BJ (cell line): Measurements from ENCODE around the gene LRP1B. TPM values are rescaled to one million over a fixed set of nuclear protein-coding genes. Genes with fewer than 3 reads are reported as not detected.

Source experiments
- CTCF ChIA-PET: fragments of 350-600 bp; formaldehyde crosslinking; extraction: SDS; loops from one replicate; lab custom pipeline; 2021; ENCODE audit warnings: antibody characterized with exemption, inconsistent platforms; lab: Yijun Ruan, JAX
- POLR2A ChIA-PET: fragments of 300-600 bp; sonication (Branson Sonifier 250); formaldehyde crosslinking; extraction: SDS; loops from one replicate; lab custom pipeline; 2021; ENCODE audit warnings: antibody characterized with exemption; lab: Charles Lee
- DNase-seq: peaks from one replicate; pipeline ENCODE4 v3.0.0-alpha.2; 2011; ENCODE audit warnings: low read depth
- H3K27me3 ChIP-seq: 2 replicates; pipeline ENCODE4 v1.6.0; 2011; ENCODE audit warnings: low read length; ENCODE audit not compliant: control insufficient read depth, insufficient read depth
- H3K36me3 ChIP-seq: 2 replicates; pipeline ENCODE4 v1.5.1; 2011; ENCODE audit warnings: low read length; ENCODE audit not compliant: control insufficient read depth, insufficient read depth
- H3K4me3 ChIP-seq: 2 replicates; pipeline ENCODE4 v1.5.1; 2011; ENCODE audit warnings: low read depth, mild to moderate bottlenecking, control low read depth, low read length
- polyA plus RNA-seq: library from polyadenylated mRNA; depleted of rRNA; stranded (reverse); fragments of >200 nt; gene quantifications from 2 replicates; pipeline ENCODE4 v1.2.3, GENCODE V29; 2011
- TF ChIP-seq, protein P1 (sequence below): IDR thresholded peaks from 2 replicates; pipeline ENCODE4 v1.5.1; 2011; ENCODE audit warnings: low read depth, mild to moderate bottlenecking, control low read depth, inconsistent platforms, low read length, moderate library complexity; ENCODE audit not compliant: insufficient read depth

The LRP1B gene
- polyA plus RNA-seq, 1 experiment: 0.04 TPM

DNA sequence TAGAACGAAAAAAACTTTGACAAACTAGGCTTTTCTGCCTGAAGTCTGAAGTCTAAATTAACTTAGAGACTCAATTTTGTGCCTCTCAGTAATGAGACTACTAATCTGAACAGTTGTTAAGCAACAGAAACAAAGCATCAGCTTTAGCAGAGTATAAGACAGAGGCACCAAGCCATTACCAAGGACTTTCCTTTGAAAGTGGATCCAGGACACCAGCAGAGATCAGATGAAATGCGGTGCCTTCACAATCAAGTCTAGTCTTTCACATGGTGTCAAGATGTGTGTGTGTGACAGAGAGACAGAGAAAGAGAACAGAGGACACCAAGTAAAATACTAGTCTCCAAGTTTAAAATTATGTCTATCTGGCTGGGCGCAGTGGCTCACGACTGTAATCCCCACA, 1502.9 kb downstream of the LRP1B start:
- ChIA-PET POLR2A (no interaction called here), CTCF (no interaction called here)
- Histone ChIP-seq H3K4me3 (no peak overlapping the region), H3K36me3 (no peaks in the 10 kb centered on the region), H3K27me3 (no peaks in the 10 kb centered on the region)
- no peak for DNase-seq
- TF ChIP-seq, protein P1, sequence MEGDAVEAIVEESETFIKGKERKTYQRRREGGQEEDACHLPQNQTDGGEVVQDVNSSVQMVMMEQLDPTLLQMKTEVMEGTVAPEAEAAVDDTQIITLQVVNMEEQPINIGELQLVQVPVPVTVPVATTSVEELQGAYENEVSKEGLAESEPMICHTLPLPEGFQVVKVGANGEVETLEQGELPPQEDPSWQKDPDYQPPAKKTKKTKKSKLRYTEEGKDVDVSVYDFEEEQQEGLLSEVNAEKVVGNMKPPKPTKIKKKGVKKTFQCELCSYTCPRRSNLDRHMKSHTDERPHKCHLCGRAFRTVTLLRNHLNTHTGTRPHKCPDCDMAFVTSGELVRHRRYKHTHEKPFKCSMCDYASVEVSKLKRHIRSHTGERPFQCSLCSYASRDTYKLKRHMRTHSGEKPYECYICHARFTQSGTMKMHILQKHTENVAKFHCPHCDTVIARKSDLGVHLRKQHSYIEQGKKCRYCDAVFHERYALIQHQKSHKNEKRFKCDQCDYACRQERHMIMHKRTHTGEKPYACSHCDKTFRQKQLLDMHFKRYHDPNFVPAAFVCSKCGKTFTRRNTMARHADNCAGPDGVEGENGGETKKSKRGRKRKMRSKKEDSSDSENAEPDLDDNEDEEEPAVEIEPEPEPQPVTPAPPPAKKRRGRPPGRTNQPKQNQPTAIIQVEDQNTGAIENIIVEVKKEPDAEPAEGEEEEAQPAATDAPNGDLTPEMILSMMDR: no peak

DNA sequence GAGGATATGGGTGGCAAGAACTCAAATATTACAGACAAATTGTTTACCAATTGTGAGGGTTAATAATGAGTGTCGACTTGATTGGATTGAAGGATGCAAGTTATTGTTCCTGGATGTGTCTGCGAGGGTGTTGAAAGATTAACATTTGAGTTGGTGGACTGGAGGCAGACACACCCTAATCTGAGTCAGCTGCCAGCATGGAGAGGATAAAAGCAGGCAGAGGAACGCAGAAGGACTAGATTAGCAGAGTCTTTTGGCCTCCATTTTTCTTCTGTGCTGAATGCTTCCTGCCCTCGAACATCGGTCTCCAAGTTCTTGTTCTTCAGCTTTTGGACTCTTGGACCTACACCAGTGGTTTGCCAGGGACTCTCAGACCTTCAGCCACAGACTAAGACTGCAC, 1503.7 kb downstream of the LRP1B start:
- Histone ChIP-seq H3K36me3 (no peaks in the 10 kb centered on the region), H3K4me3 (no peak overlapping the region), H3K27me3 (no peaks in the 10 kb centered on the region)
- TF ChIP-seq, protein P1: no peak
- ChIA-PET CTCF (no interaction called here), POLR2A (no interaction called here)
- DNase-seq: no peak

DNA sequence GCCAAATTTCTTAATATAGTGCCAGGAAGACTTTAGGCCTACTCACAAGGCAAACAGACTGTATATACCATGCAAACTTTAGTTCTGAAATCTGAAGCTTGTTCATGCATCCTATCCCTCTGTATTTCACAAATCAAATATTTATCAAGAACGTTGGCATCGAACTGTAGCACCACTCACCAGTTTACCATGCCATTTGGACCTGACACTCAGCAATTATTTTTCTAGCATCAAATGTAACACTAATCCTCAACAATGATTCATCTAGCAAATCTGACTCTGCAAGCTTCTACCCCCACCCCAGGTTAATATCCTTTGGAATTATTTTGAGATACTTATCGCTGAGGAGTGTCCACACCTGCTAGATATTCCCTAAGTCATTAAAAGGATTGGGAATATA, 1506.6 kb downstream of the LRP1B start:
- Histone ChIP-seq H3K4me3 (no peak overlapping the region), H3K36me3 (no peaks in the 10 kb centered on the region), H3K27me3 (no peaks in the 10 kb centered on the region)
- TF ChIP-seq, protein P1: no peak
- DNase-seq: no peak
- POLR2A ChIA-PET: no interaction called here
- CTCF ChIA-PET: no interaction called here

DNA sequence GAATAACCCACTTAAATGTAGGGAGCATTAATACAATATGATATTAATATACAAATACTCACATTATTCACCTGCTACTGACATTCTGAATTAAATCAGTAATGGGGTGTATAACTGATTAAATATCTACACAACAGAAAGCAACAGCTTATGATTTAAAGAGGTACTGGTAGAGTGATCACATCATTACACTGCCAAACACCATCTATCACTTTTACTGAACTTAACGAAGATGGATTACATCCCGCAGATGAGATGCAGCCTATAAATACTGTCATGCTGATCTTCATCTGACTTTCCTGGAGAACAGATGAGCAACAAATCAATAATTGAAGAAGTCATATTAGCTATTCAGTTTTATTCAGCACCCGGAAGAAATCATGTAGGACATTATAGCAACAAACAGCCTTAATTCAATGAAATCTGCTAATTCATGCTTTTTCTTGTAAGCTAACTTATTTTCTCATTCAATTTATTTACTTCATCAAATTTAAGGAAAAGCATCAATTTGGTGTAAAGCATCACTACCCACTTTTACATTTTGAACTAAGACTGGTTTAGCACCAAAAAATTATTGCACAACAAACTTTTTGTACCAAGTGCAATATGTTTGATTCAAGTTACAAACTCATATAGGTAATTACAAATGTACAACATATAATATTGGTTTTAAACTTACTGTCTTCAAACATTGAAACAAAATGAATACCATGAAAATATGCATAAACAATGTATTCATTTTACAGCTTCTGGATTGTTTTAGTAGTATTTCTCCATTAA, 1509.0 kb downstream of the LRP1B start:
- CTCF ChIA-PET: no interaction called here
- POLR2A ChIA-PET: no interaction called here
- Histone ChIP-seq H3K27me3 (no peaks in the 10 kb centered on the region), H3K4me3 (no peak overlapping the region), H3K36me3 (no peaks in the 10 kb centered on the region)
- no peak for DNase-seq
- TF ChIP-seq, protein P1: no peak

- DNase-seq: no peak
- Histone ChIP-seq H3K4me3 (no peak overlapping the region), H3K27me3 (no peaks in the 10 kb centered on the region), H3K36me3 (no peaks in the 10 kb centered on the region)
- CTCF ChIA-PET: no interaction called here
- TF ChIP-seq, protein P1: no peak
- POLR2A ChIA-PET: no interaction called here
Measured at GRCh38 chr2:140604788-140605187, 1526.0 kb downstream of the LRP1B start.
